Lower lobe of right lung (tissue), 2 donors: ENCODE results near the gene PCDH9. TPM values are rescaled to one million over a fixed set of nuclear protein-coding genes. Genes with fewer than 3 reads are reported as not detected.

ENCODE experiments used
- ATAC-seq, 2 donors: fragments of 200-7000 bp; cut with Tn5 transposase; one replicate each; pipeline ENCODE4 v1.9.1; 2020 to 2022; ENCODE audit warnings: mild to moderate bottlenecking in 2 of 2, moderate library complexity in 2 of 2
- DNase-seq: peaks from one replicate; pipeline ENCODE4 v3.0.0-alpha.2; 2020
- H3K27ac ChIP-seq: fragments of 200-600 bp; one replicate; pipeline ENCODE4 v1.8.0; 2022
- H3K27me3 ChIP-seq: fragments of 200-600 bp; one replicate; pipeline ENCODE4 v1.8.0; 2022; ENCODE audit warnings: low read depth
- H3K36me3 ChIP-seq: fragments of 200-600 bp; one replicate; pipeline ENCODE4 v1.8.0; 2022; ENCODE audit warnings: mild to moderate bottlenecking
- H3K4me1 ChIP-seq: fragments of 200-600 bp; one replicate; pipeline ENCODE4 v1.8.0; 2022
- H3K4me3 ChIP-seq: fragments of 200-600 bp; one replicate; pipeline ENCODE4 v1.8.0; 2022; ENCODE audit warnings: mild to moderate bottlenecking
- H3K9me3 ChIP-seq: fragments of 200-600 bp; one replicate; pipeline ENCODE4 v1.8.0; 2022
- intact Hi-C: fragments of 100-400 bp; cut with DNase I; formaldehyde crosslinking; loops from one replicate; pipeline ENCODE4 v1.11.0; 2022
- total RNA-seq: library from RNA; stranded (reverse); fragmentation: NEBNext Ultra II Directional; extraction: Animal tissue kit (Norgen Biotek cat#: 25700); gene quantifications from one replicate; pipeline ENCODE4 v1.2.1, GENCODE V29; 2021
- TF ChIP-seq, protein P1 (sequence below): fragments of 200-600 bp; IDR thresholded peaks from one replicate; pipeline ENCODE4 v1.8.0; 2022; ENCODE audit warnings: antibody characterized with exemption, mild to moderate bottlenecking
- donor health status: DM: no; HTN: yes; CAD: no; lungs with severe emphysema.

The PCDH9 gene
- total RNA-seq, 1 donor from 2014 or later, result 8.9 TPM

- H3K27ac ChIP-seq, result no peak overlapping the region
- no peak for DNase-seq
- H3K27me3 ChIP-seq, result no peaks in the 10 kb centered on the region
- no peaks in the 10 kb centered on the region for H3K4me1 ChIP-seq
- TF ChIP-seq, protein P1, sequence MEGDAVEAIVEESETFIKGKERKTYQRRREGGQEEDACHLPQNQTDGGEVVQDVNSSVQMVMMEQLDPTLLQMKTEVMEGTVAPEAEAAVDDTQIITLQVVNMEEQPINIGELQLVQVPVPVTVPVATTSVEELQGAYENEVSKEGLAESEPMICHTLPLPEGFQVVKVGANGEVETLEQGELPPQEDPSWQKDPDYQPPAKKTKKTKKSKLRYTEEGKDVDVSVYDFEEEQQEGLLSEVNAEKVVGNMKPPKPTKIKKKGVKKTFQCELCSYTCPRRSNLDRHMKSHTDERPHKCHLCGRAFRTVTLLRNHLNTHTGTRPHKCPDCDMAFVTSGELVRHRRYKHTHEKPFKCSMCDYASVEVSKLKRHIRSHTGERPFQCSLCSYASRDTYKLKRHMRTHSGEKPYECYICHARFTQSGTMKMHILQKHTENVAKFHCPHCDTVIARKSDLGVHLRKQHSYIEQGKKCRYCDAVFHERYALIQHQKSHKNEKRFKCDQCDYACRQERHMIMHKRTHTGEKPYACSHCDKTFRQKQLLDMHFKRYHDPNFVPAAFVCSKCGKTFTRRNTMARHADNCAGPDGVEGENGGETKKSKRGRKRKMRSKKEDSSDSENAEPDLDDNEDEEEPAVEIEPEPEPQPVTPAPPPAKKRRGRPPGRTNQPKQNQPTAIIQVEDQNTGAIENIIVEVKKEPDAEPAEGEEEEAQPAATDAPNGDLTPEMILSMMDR, result no peak
- intact Hi-C loops, result no loop called here
- ATAC-seq, result no peak
- no peaks in the 10 kb centered on the region for H3K36me3 ChIP-seq
- H3K9me3 ChIP-seq, result no peaks in the 10 kb centered on the region
- no peak overlapping the region for H3K4me3 ChIP-seq
These were observed 679.0 kb downstream of the PCDH9 start for GRCh38 chr13:66551128-66551527.

DNA sequence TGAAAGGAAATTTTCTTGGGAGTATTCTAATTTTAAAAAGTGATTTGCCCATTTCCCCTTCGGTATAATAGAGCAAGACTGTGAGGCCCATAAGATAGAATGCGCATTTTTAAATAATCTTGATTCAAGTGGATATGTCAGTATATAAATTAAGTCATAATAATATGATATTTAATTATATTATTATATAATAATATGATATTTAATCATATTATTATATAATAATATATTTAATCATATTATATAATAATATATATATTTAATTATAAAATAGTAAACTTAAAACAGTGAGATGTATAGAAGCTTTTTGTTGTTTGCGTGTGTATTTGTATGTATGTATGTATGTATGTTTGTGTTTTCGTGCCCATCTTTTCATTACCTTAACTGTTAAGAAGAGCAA is 682.5 kb downstream of the PCDH9 start:
- H3K27me3 ChIP-seq, result no peaks in the 10 kb centered on the region
- H3K4me3 ChIP-seq, result no peak overlapping the region
- DNase-seq (no peak), ATAC-seq (no peak)
- H3K9me3 ChIP-seq, result no peaks in the 10 kb centered on the region
- intact Hi-C loops, result no loop called here
- TF ChIP-seq, protein P1, result no peak
- no peaks in the 10 kb centered on the region for H3K36me3 ChIP-seq
- H3K4me1 ChIP-seq, result no peaks in the 10 kb centered on the region
- no peak overlapping the region for H3K27ac ChIP-seq

DNA sequence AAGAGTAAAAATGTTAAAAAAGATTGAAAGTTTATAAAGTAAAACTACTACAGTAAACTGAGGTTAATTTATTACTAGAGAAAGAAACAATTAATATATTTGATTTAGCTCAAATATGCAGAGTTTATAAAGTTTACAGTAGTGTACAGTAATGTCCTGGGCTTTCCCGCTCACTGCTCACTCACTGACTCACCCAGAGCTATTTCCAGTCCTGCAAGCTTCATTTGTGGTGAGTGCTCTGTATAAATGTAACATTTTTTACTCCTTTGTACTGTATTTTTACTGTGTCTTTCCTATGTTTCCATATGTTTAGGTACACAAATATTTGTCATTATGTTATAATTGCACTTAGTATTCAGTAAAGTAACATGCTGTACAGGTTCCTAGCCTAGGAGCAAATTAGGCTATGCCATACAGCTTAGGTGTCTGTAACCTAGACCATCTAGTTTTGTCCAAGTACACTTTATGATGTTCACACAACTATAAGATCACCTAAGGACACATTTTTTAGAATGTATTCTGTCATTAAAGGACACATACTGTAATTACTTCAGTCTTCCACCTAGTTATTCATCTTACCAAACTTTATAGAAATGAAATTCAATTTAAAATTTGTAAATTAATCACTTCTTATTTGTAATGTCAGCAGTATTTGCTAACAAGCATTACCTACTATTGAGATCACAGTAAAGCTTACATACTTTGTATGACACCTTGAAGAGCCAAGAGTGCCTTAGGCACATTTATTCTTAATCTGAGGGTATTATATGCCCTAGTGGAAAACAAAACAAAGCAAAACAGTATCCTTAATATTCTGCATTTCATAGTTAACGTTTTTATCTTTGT is 683.4 kb downstream of the PCDH9 start:
- ATAC-seq (no peak), DNase-seq (no peak)
- Histone ChIP-seq H3K4me3 (no peak overlapping the region), H3K36me3 (no peaks in the 10 kb centered on the region), H3K4me1 (no peaks in the 10 kb centered on the region), H3K9me3 (no peaks in the 10 kb centered on the region), H3K27ac (no peak overlapping the region), H3K27me3 (no peaks in the 10 kb centered on the region)
- intact Hi-C loops, result no loop called here
- TF ChIP-seq, protein P1, result no peak

- TF ChIP-seq, protein P1, result no peak
- Histone ChIP-seq H3K9me3 (no peaks in the 10 kb centered on the region), H3K27ac (no peak overlapping the region), H3K4me3 (no peak overlapping the region), H3K4me1 (no peaks in the 10 kb centered on the region), H3K27me3 (no peaks in the 10 kb centered on the region), H3K36me3 (no peaks in the 10 kb centered on the region)
- intact Hi-C loops, result no loop called here
- no peak for ATAC-seq
- no peak for DNase-seq
These were observed 686.4 kb downstream of the PCDH9 start for GRCh38 chr13:66543780-66544179.

- Histone ChIP-seq H3K4me3 (no peak overlapping the region), H3K27ac (no peak overlapping the region), H3K27me3 (no peaks in the 10 kb centered on the region), H3K4me1 (no peaks in the 10 kb centered on the region), H3K36me3 (no peaks in the 10 kb centered on the region), H3K9me3 (no peaks in the 10 kb centered on the region)
- no peak for DNase-seq
- no peak for ATAC-seq
- TF ChIP-seq, protein P1, result no peak
- intact Hi-C loops, result no loop called here
These were observed 692.7 kb downstream of the PCDH9 start for GRCh38 chr13:66537417-66537816.
